ENCODE data around the gene TM9SF4. TPM values are rescaled to one million over a fixed set of nuclear protein-coding genes. Genes with fewer than 3 reads are reported as not detected.

The TM9SF4 gene
- total RNA-seq, 4 donors from 2014 or later: 35.5 to 44.8 (median 42.6) TPM

DNA sequence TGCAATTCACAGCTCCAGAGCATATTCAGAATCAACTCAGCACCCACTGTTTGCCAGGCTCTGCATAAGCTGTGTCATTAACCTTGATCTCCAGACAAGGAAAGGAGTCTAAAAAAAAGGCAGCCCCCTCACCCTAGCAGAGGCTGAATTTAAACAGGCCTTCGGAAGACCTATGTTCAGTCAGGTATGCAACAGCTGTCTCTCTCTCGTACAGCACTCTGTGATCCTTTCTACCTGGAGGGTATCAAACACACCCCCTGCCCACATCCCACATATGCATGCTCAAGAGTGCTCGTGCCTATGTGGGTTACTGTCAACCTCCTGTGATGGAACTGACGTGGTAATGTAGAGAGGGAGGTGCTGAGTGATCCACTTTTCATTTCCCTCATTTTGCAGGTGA lies 89.5 kb downstream of the TM9SF4 start:
- Histone ChIP-seq H3K27me3 (no peaks in the 10 kb centered on the region), H3K36me3 (peaks cover 0 to 41% (median 19%) of the 10 kb centered on the region in 4 donors), H3K27ac (no peak overlapping the region), H3K4me3 (no peak overlapping the region), H3K4me1 (peaks cover 12 to 27% (median 17%) of the 10 kb centered on the region in 4 donors), H3K9me3 (no peaks in the 10 kb centered on the region)
- TF ChIP-seq POLR2A (IDR thresholded peaks at IDR 0.05) (no peak), POLR2AphosphoS5 (IDR thresholded peaks at IDR 0.05) (no peak), EP300 (IDR thresholded peaks at IDR 0.05; ENCODE audit: low read depth) (no peak)
- TF ChIP-seq, protein P1, sequence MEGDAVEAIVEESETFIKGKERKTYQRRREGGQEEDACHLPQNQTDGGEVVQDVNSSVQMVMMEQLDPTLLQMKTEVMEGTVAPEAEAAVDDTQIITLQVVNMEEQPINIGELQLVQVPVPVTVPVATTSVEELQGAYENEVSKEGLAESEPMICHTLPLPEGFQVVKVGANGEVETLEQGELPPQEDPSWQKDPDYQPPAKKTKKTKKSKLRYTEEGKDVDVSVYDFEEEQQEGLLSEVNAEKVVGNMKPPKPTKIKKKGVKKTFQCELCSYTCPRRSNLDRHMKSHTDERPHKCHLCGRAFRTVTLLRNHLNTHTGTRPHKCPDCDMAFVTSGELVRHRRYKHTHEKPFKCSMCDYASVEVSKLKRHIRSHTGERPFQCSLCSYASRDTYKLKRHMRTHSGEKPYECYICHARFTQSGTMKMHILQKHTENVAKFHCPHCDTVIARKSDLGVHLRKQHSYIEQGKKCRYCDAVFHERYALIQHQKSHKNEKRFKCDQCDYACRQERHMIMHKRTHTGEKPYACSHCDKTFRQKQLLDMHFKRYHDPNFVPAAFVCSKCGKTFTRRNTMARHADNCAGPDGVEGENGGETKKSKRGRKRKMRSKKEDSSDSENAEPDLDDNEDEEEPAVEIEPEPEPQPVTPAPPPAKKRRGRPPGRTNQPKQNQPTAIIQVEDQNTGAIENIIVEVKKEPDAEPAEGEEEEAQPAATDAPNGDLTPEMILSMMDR (IDR thresholded peaks at IDR 0.05): no peak
- no peak for DNase-seq
- in situ Hi-C loops (cut with MboI; ENCODE audit: low pct_ligation_motif_present in 1 of 4, low pct_unique_long_range_greater_than_20kb in 1 of 4, low sequenced_read_pairs in 3 of 4) (no loop called here), intact Hi-C loops (cut with DNase I; ENCODE audit: low total_unique reads) (no loop called here)
- 50 to 76% methylated on average over 1 to 4 of the region's 4 CpGs for WGBS, 2 donors (ENCODE audit: low coverage in 1 of 2)

DNA sequence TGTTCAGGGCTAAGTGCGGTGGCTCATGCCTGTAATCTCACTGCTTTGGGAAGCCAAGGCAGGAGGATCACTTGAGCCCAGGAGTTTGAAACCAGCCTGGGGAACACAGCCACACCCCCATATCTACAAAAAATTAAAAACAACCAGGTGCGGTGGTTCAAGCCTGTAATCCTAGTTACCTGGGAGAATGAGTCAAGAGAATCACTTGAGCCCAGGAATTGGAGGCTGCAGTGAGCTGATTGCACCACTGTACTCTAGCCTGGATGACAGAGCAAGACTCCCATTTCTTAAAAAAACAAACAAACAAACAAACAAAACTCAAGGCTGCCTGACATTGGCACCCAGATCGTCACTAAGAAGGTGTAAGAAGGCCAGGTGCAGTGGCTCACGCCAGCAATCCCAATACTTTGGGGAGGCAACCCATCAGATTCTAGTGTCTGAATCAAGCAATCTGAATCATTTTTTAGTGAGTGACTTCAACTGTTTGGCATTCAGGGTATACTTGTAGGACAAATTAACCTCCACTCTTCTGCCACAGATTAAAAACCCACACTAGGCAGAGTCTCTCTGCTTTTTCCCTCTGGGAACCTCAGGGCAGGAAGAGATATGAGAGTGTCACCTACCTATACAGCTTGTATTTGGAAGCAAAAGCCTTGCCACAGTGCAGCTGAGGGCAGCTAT lies 91.9 kb downstream of the TM9SF4 start:
- intact Hi-C loops (cut with DNase I; ENCODE audit: low total_unique reads) (no loop called here), in situ Hi-C loops (cut with MboI; ENCODE audit: low pct_ligation_motif_present in 1 of 4, low pct_unique_long_range_greater_than_20kb in 1 of 4, low sequenced_read_pairs in 3 of 4) (no loop called here)
- H3K4me1 ChIP-seq: peaks cover 35 to 51% (median 41%) of the 10 kb centered on the region in 4 donors
- no peak overlapping the region for H3K4me3 ChIP-seq
- H3K36me3 ChIP-seq: peaks cover 0 to 34% (median 17%) of the 10 kb centered on the region in 4 donors
- H3K27me3 ChIP-seq: no peaks in the 10 kb centered on the region
- 86 to 100% methylated on average over 1 to 4 of the region's 4 CpGs for WGBS, 2 donors (ENCODE audit: low coverage in 1 of 2)
- TF ChIP-seq, protein P1 (IDR thresholded peaks at IDR 0.05): no peak
- TF ChIP-seq POLR2AphosphoS5 (IDR thresholded peaks at IDR 0.05) (no peak), POLR2A (IDR thresholded peaks at IDR 0.05) (no peak), EP300 (IDR thresholded peaks at IDR 0.05; ENCODE audit: low read depth) (no peak)
- H3K9me3 ChIP-seq: no peaks in the 10 kb centered on the region
- DNase-seq: no peak
- no peak overlapping the region for H3K27ac ChIP-seq

DNA sequence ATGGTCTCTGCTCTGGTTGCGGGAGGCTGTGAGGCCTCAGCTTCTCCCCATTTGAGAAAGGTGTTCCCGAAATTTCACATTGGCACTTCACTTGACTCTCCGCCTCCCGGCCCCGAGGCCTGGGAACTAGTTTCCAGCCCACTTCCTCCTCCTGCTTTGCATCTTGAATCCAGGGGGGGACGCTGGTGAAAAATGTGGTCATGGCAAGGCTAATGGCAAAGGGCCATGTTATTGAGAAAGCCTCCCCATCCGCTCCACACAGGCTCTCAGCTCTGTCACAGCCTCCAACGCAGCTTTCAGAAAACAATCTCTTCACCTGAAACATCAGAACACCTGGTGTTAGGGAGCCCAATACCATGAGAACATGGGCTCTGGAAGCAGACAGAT lies 92.5 kb downstream of the TM9SF4 start:
- intact Hi-C loops (cut with DNase I; ENCODE audit: low total_unique reads): no loop called here
- no peak for DNase-seq
- Histone ChIP-seq H3K4me3 (no peak overlapping the region), H3K36me3 (peaks cover 0 to 30% (median 14%) of the 10 kb centered on the region in 4 donors), H3K9me3 (no peaks in the 10 kb centered on the region), H3K4me1 (peaks cover 41 to 57% (median 45%) of the 10 kb centered on the region in 4 donors), H3K27ac (no peak overlapping the region), H3K27me3 (no peaks in the 10 kb centered on the region)
- WGBS, 2 donors (ENCODE audit: low coverage in 1 of 2): 68 to 71% methylated on average over 8 of the region's 8 CpGs
- TF ChIP-seq POLR2A (IDR thresholded peaks at IDR 0.05): no peak
- TF ChIP-seq POLR2AphosphoS5 (IDR thresholded peaks at IDR 0.05): no peak
- TF ChIP-seq EP300 (IDR thresholded peaks at IDR 0.05; ENCODE audit: low read depth): no peak
- TF ChIP-seq, protein P1 (IDR thresholded peaks at IDR 0.05): no peak
- in situ Hi-C loops (cut with MboI; ENCODE audit: low pct_ligation_motif_present in 1 of 4, low pct_unique_long_range_greater_than_20kb in 1 of 4, low sequenced_read_pairs in 3 of 4): no loop called here

DNA sequence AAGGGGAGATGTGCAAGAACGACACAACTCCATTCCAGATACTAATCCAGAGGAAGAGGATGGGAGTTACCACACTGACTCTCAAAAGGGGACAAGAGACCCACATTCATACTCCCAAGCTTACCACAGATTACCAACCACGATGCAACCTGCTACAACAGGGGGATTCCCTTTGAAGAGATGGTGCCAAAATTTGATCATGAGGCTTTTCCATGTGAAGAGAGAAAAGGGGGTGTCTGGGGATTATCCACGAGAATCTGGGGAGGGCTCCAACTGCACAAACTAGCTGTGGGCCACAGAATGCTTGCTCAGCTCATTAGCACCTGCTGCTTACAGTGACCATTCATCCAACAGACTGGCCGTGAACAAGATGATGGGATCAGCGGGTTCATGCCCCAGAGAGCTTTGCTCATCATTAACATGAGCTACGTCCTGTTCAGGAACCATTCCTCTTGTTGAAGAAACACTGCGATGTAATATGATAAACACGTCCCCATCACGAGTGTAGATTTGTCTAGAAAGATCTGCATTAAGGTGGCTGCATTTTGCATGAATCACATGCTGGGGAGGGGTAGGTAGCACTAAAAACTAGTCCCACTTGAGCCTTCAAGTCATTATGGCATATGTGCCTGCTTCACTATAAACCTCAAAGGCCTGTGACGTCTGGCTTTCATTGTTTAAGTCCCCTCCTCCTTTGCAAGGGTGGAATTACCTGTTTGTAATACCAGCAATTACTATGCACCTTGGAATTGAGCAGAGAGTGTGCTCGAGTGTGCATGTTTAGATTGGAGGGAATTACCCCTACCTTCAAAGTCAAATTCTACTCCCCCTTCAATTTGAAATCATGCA lies 94.1 kb downstream of the TM9SF4 start:
- in situ Hi-C loops (cut with MboI; ENCODE audit: low pct_ligation_motif_present in 1 of 4, low pct_unique_long_range_greater_than_20kb in 1 of 4, low sequenced_read_pairs in 3 of 4): no loop called here
- intact Hi-C loops (cut with DNase I; ENCODE audit: low total_unique reads): no loop called here
- 28 to 36% methylated on average over 4 to 11 of the region's 11 CpGs for WGBS, 2 donors (ENCODE audit: low coverage in 1 of 2)
- H3K4me1 ChIP-seq: peaks cover 41 to 62% (median 47%) of the 10 kb centered on the region in 4 donors
- TF ChIP-seq POLR2AphosphoS5 (IDR thresholded peaks at IDR 0.05) (peak; percentile 20 to 74 (median 28)), EP300 (IDR thresholded peaks at IDR 0.05; ENCODE audit: low read depth) (no peak)
- no peaks in the 10 kb centered on the region for H3K9me3 ChIP-seq
- no peak overlapping the region for H3K4me3 ChIP-seq
- H3K27ac ChIP-seq: peak overlapping the region; percentile 83 to 96 (median 92)
- DNase-seq: peak; percentile 43
- H3K27me3 ChIP-seq: no peaks in the 10 kb centered on the region
- H3K36me3 ChIP-seq: peaks cover 0 to 20% (median 8%) of the 10 kb centered on the region in 4 donors

Measured in transverse colon (tissue), 4 donors.